ENCODE results near the gene MIF4GD.
A peak's percentile ranks its signal among the peaks of the same experiment; 100 is the strongest.
"Not testable (repeated sequence)": the region's sequence is repeated elsewhere in the genome, so short reads cannot be mapped to it uniquely, and the experiment has no call there.

Gene MIF4GD

GRCh38 chr17:75260641-75261335 is 10.2 kb downstream of the MIF4GD start:
- DNase-seq (ENCODE audit: low spot score), result no peak

GRCh38 chr17:75257228-75257627 is 13.8 kb downstream of the MIF4GD start:
- DNase-seq (ENCODE audit: low spot score), result not testable (repeated sequence)

GRCh38 chr17:75255954-75256698 is 14.9 kb downstream of the MIF4GD start:
- not testable (repeated sequence) for DNase-seq (ENCODE audit: low spot score)

GRCh38 chr17:75252039-75252816 is 18.8 kb downstream of the MIF4GD start:
- no peak for DNase-seq (ENCODE audit: low spot score)

- DNase-seq (ENCODE audit: low spot score), result no peak
These were observed 21.0 kb downstream of the MIF4GD start for GRCh38 chr17:75250009-75250471.

- no peak for DNase-seq (ENCODE audit: low spot score)
These were observed 21.5 kb downstream of the MIF4GD start for GRCh38 chr17:75249564-75249963.

GRCh38 chr17:75246404-75246803 is 24.6 kb downstream of the MIF4GD start:
- no peak for DNase-seq (ENCODE audit: low spot score)

- no peak for DNase-seq (ENCODE audit: low spot score)
These were observed 26.0 kb downstream of the MIF4GD start for GRCh38 chr17:75245011-75245410.

- no peak for DNase-seq (ENCODE audit: low spot score)
These were observed 26.7 kb downstream of the MIF4GD start for GRCh38 chr17:75244133-75244866.

- DNase-seq (ENCODE audit: low spot score), result no peak
These were observed 28.5 kb downstream of the MIF4GD start for GRCh38 chr17:75242461-75243042.

- no peak for DNase-seq (ENCODE audit: low spot score)
These were observed 29.0 kb downstream of the MIF4GD start for GRCh38 chr17:75241996-75242460.

GRCh38 chr17:75241502-75241901 is 29.5 kb downstream of the MIF4GD start:
- DNase-seq (ENCODE audit: low spot score), result no peak

GRCh38 chr17:75241143-75241430 is 29.9 kb downstream of the MIF4GD start:
- DNase-seq (ENCODE audit: low spot score), result no peak

GRCh38 chr17:75240394-75241142 is 30.5 kb downstream of the MIF4GD start:
- peak; percentile 90 for DNase-seq (ENCODE audit: low spot score)

- DNase-seq (ENCODE audit: low spot score), result no peak
These were observed 31.1 kb downstream of the MIF4GD start for GRCh38 chr17:75239778-75240393.

GRCh38 chr17:75239214-75239613 is 31.8 kb downstream of the MIF4GD start:
- no peak for DNase-seq (ENCODE audit: low spot score)

GRCh38 chr17:75238684-75239191 is 32.3 kb downstream of the MIF4GD start:
- peak; percentile 92 for DNase-seq (ENCODE audit: low spot score)

GRCh38 chr17:75238020-75238580 is 32.9 kb downstream of the MIF4GD start:
- no peak for DNase-seq (ENCODE audit: low spot score)

- no peak for DNase-seq (ENCODE audit: low spot score)
These were observed 33.7 kb downstream of the MIF4GD start for GRCh38 chr17:75237100-75238014.
